Panc1 (cell line): ENCODE data around the gene HTR3E.

Experiments
- TF ChIP-seq, protein P1 (sequence below): fragments of 450-650 bp; IDR thresholded peaks from 2 replicates; pipeline ENCODE4 v1.5.1; 2017; ENCODE audit warnings: mild to moderate bottlenecking
- TF ChIP-seq, protein P2 (sequence below), 2 experiments: IDR thresholded peaks; 2 replicates each; pipeline ENCODE4 v1.6.1; 2011 to 2012; ENCODE audit warnings: low read depth in 2 of 2, control low read depth in 1 of 2, low read length in 1 of 2, mild to moderate bottlenecking in 1 of 2, moderate library complexity in 1 of 2; ENCODE audit not compliant: insufficient read depth in 1 of 2

DNA sequence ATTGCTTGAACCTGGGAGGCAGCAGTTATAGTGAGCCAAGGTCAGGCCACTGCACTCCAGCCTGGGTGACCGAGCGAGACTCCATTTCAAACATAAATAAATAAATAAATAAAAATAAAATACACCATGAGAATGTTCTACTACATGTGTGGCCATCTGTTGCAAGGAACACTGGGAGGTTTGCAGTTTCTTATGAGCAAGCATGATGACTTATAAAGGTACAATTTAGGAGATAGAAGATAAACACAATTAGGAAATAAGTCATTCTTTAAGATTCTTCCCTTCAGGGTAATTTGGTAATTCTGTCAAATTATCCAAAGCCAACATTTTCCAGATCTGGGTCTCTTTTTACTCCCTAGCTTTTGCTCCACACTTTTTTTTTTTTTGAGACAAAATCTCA lies 30.7 kb upstream of the HTR3E start:
- TF ChIP-seq, protein P1, sequence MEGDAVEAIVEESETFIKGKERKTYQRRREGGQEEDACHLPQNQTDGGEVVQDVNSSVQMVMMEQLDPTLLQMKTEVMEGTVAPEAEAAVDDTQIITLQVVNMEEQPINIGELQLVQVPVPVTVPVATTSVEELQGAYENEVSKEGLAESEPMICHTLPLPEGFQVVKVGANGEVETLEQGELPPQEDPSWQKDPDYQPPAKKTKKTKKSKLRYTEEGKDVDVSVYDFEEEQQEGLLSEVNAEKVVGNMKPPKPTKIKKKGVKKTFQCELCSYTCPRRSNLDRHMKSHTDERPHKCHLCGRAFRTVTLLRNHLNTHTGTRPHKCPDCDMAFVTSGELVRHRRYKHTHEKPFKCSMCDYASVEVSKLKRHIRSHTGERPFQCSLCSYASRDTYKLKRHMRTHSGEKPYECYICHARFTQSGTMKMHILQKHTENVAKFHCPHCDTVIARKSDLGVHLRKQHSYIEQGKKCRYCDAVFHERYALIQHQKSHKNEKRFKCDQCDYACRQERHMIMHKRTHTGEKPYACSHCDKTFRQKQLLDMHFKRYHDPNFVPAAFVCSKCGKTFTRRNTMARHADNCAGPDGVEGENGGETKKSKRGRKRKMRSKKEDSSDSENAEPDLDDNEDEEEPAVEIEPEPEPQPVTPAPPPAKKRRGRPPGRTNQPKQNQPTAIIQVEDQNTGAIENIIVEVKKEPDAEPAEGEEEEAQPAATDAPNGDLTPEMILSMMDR: no peak
- TF ChIP-seq, protein P2, sequence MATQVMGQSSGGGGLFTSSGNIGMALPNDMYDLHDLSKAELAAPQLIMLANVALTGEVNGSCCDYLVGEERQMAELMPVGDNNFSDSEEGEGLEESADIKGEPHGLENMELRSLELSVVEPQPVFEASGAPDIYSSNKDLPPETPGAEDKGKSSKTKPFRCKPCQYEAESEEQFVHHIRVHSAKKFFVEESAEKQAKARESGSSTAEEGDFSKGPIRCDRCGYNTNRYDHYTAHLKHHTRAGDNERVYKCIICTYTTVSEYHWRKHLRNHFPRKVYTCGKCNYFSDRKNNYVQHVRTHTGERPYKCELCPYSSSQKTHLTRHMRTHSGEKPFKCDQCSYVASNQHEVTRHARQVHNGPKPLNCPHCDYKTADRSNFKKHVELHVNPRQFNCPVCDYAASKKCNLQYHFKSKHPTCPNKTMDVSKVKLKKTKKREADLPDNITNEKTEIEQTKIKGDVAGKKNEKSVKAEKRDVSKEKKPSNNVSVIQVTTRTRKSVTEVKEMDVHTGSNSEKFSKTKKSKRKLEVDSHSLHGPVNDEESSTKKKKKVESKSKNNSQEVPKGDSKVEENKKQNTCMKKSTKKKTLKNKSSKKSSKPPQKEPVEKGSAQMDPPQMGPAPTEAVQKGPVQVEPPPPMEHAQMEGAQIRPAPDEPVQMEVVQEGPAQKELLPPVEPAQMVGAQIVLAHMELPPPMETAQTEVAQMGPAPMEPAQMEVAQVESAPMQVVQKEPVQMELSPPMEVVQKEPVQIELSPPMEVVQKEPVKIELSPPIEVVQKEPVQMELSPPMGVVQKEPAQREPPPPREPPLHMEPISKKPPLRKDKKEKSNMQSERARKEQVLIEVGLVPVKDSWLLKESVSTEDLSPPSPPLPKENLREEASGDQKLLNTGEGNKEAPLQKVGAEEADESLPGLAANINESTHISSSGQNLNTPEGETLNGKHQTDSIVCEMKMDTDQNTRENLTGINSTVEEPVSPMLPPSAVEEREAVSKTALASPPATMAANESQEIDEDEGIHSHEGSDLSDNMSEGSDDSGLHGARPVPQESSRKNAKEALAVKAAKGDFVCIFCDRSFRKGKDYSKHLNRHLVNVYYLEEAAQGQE (IDR thresholded peaks at IDR 0.05; ENCODE audit: insufficient read depth in 1 of 2, low read depth in 2 of 2, low read length in 1 of 2): no peak
